GM12873 (cell line): ENCODE measurements around the gene NDUFA13.

Experiments
- CTCF ChIP-seq: IDR thresholded peaks from 2 replicates; pipeline ENCODE4 v1.5.1; 2012; ENCODE audit warnings: low read depth, mild to moderate bottlenecking, moderate library complexity, low read length, control low read depth; ENCODE audit not compliant: insufficient read depth; ENCODE audit errors: missing control alignments

Gene NDUFA13

GRCh38 chr19:19568802-19569756, 53.1 kb downstream of the NDUFA13 start:
- no peak for TF ChIP-seq CTCF

- no peak for TF ChIP-seq CTCF
Measured at GRCh38 chr19:19570571-19570970, 54.5 kb downstream of the NDUFA13 start.

GRCh38 chr19:19571071-19571786, 55.2 kb downstream of the NDUFA13 start:
- TF ChIP-seq CTCF = no peak

GRCh38 chr19:19575411-19575810, 59.4 kb downstream of the NDUFA13 start:
- no peak for TF ChIP-seq CTCF
